ENCODE data around the gene SEMA5B. TPM values are rescaled to one million over a fixed set of nuclear protein-coding genes. Genes with fewer than 3 reads are reported as not detected.

The SEMA5B gene
- total RNA-seq, 1 donor from 2014 or later = not detected

- no peak for DNase-seq (ENCODE audit: low read depth)
- TF ChIP-seq, protein P1, sequence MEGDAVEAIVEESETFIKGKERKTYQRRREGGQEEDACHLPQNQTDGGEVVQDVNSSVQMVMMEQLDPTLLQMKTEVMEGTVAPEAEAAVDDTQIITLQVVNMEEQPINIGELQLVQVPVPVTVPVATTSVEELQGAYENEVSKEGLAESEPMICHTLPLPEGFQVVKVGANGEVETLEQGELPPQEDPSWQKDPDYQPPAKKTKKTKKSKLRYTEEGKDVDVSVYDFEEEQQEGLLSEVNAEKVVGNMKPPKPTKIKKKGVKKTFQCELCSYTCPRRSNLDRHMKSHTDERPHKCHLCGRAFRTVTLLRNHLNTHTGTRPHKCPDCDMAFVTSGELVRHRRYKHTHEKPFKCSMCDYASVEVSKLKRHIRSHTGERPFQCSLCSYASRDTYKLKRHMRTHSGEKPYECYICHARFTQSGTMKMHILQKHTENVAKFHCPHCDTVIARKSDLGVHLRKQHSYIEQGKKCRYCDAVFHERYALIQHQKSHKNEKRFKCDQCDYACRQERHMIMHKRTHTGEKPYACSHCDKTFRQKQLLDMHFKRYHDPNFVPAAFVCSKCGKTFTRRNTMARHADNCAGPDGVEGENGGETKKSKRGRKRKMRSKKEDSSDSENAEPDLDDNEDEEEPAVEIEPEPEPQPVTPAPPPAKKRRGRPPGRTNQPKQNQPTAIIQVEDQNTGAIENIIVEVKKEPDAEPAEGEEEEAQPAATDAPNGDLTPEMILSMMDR (conservative IDR thresholded peaks at IDR 0.05; ENCODE audit: low read depth, low read length) = no peak
- no peak overlapping the region for H3K4me3 ChIP-seq (ENCODE audit: low read depth, low read length)
These were observed 44.6 kb upstream of the SEMA5B start for GRCh38 chr3:123072152-123072551.

GRCh38 chr3:123071581-123071980 is 44.0 kb upstream of the SEMA5B start:
- no peak overlapping the region for H3K4me3 ChIP-seq (ENCODE audit: low read depth, low read length)
- TF ChIP-seq, protein P1 (conservative IDR thresholded peaks at IDR 0.05; ENCODE audit: low read depth, low read length) = no peak
- no peak for DNase-seq (ENCODE audit: low read depth)

GRCh38 chr3:123071146-123071545 is 43.6 kb upstream of the SEMA5B start:
- TF ChIP-seq, protein P1 (conservative IDR thresholded peaks at IDR 0.05; ENCODE audit: low read depth, low read length) = no peak
- H3K4me3 ChIP-seq (ENCODE audit: low read depth, low read length) = no peak overlapping the region
- DNase-seq (ENCODE audit: low read depth) = no peak

GRCh38 chr3:123070510-123070909 is 42.9 kb upstream of the SEMA5B start:
- DNase-seq (ENCODE audit: low read depth) = no peak
- H3K4me3 ChIP-seq (ENCODE audit: low read depth, low read length) = no peak overlapping the region
- TF ChIP-seq, protein P1 (conservative IDR thresholded peaks at IDR 0.05; ENCODE audit: low read depth, low read length) = no peak

GRCh38 chr3:123068601-123069381 is 41.2 kb upstream of the SEMA5B start:
- H3K4me3 ChIP-seq (ENCODE audit: low read depth, low read length) = peak overlapping the region; percentile 97
- TF ChIP-seq, protein P1 (conservative IDR thresholded peaks at IDR 0.05; ENCODE audit: low read depth, low read length) = no peak
- DNase-seq (ENCODE audit: low read depth) = no peak

DNA sequence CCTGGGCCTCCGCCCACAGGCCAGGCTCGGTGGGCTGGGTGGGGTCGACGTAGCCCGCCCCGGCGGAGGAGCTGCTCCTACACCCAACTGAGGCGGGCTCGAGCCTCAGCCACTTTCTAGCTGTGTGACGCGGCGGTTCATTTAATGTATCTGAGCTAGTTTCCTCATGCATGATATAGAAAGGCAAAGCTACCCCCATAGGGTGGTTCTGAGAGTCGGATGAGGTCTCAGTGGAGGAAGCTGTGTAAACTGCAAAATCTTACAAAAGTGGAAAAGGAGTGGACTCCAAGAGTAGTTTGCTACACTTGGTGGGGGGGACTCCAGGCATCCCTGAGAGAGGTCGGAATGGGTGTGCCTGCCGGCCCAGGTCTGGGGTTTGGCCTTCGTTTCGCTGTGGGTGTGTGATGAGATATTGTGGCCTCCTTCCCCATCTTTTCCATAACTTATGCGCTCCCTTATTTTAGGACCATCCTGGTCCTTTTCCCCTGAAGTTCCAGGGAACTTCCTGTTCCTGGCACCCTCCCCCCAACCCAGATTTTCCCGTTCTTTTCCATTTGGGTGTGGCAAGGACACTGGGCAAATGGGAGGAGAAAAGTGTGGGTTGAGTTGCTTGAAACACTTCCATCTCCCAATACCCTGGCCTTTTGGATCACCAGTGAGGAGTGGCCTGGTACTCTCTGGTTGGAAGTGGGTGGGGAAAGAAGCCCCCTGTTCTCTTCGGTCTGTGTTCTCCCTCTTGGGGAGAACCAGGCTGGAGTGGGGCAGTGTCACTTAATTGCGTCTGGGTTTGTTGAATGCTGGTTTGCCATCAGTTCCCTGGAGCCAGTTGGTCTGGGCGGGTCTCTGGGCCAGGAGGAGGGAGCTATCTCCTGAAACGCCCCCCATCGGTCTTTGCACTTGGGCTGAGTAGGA is 40.4 kb upstream of the SEMA5B start:
- no peak for DNase-seq (ENCODE audit: low read depth)
- peak overlapping the region; percentile 97 for H3K4me3 ChIP-seq (ENCODE audit: low read depth, low read length)
- TF ChIP-seq, protein P1 (conservative IDR thresholded peaks at IDR 0.05; ENCODE audit: low read depth, low read length) = no peak

Measured in epithelial cell of proximal tubule (primary cell).